GM19025 (cell line): Measurements from ENCODE around the gene C1QTNF5.

Experiments used
- ATAC-seq: cut with Tn5 transposase; IDR thresholded peaks from one replicate; pipeline ENCODE4 v1.9.1; 2021; ENCODE audit warnings: mild to moderate bottlenecking, low read depth, moderate library complexity; ENCODE audit not compliant: unreplicated experiment

C1QTNF5 gene

GRCh38 chr11:119339589-119340334, 921 bp downstream of the C1QTNF5 start:
- no peak for ATAC-seq

- ATAC-seq: no peak
These were observed 1.6 kb downstream of the C1QTNF5 start for GRCh38 chr11:119338965-119339588.

DNA sequence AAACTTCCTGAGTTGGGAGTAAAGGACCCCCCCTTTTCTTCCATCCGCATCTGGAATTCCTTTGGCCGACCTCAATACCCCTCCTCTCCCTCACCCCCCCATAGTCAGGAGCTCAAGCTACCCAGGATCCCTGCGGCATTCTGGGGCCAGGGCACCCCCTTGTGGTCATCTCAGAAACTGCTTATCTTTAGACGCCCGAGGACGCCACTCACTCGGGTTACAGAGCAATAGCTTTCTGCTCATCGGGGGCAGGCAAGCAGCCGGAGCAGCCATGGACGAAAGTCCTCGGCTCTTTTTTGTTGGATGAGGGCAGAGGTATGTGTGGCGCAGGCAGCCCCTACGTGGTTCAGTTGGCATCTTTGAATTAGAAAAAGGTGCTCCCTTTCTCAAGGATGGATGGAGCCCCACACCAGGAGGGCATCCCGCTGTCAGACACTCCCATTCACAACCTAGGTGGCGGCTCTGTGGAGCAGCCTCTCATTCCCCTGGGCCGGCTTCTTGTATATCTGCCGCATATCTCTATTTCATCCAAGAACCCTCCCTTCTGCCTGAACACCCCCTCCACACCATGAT, 2.3 kb downstream of the C1QTNF5 start:
- no peak for ATAC-seq

- no peak for ATAC-seq
These were observed 2.9 kb downstream of the C1QTNF5 start for GRCh38 chr11:119337581-119338317.

GRCh38 chr11:119336744-119337469, 3.8 kb downstream of the C1QTNF5 start:
- no peak for ATAC-seq

DNA sequence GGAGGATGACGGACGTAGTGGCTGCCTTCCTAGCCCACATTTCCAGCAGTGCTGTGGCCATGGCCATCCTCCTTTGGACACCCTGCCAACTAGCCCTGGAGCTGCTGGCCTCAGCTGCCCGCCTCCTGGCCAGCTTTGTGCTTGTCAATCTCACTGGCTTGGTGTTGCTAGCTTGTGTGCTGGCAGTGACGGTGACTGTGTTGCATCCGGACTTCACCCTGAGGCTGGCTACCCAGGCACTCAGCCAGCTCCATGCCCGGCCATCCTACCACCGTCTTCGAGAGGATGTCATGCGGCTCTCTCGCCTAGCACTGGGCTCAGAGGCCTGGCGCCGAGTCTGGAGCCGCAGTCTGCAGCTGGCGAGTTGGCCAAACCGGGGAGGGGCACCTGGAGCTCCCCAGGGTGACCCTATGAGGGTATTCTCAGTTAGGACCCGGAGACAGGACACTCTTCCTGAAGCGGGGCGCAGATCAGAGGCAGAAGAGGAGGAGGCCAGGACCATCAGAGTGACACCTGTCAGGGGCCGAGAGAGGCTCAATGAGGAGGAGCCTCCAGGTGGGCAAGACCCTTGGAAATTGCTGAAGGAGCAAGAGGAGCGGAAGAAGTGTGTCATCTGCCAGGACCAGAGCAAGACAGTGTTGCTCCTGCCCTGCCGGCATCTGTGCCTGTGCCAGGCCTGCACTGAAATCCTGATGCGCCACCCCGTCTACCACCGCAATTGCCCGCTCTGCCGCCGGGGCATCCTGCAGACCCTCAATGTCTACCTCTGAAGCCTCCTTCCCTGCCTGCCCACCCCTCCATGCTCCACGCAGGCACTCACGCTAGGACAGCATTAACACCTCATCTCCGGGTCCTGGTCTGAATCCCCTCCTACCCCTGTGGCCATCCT, 4.8 kb downstream of the C1QTNF5 start:
- ATAC-seq: no peak

- ATAC-seq: no peak
These were observed 5.5 kb downstream of the C1QTNF5 start for GRCh38 chr11:119335091-119335654.

- peak; percentile 94 for ATAC-seq
These were observed 6.3 kb downstream of the C1QTNF5 start, which contains the start of gene RNF26 for GRCh38 chr11:119334174-119334930. Gene RNF26 (plus strand): TSS chr11:119334527. CDS start chr11:119335123, 596 bp downstream.

- no peak for ATAC-seq
These were observed 8.4 kb downstream of the C1QTNF5 start for GRCh38 chr11:119332111-119332765.

GRCh38 chr11:119330237-119330636, 10.4 kb downstream of the C1QTNF5 start:
- no peak for ATAC-seq

DNA sequence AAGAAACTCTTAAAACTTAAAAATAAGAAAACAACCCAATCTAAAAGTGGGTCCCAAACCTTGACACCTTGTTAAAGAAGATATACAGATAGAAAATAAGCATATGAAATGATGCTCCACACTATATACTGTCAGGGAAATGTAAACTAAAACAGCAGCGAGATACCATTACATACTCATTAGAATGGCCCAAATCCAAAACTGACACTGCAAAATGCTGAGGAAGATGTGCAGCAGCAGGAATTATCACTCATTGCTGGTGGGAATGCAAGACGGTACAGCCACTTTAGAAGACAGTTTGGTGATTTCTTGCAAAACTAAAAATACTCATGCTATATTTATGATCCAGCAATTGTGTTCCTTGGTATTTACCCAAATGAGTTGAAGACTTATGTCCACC, 11.4 kb downstream of the C1QTNF5 start:
- no peak for ATAC-seq

DNA sequence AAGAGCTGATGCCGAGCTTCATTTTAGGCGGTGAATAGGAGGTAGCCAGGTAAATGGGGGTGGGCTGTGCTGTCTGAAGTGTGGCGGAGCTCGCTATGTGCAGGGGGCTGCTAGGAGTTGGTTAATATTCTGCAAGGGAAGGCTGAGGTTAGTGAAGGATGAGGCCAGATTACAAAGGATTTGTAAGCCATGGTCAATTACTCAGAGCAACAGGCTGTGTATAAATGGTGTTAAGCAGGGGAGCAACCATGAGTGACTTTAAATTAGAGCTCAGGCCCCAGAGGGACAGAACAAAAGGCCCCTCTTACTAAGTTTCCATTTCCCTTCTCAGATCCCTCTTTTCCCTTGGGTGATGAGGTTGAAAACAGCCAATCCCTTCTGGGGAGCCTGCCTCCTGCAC, 16.5 kb downstream of the C1QTNF5 start:
- ATAC-seq: no peak

GRCh38 chr11:119323532-119324033, 17.1 kb downstream of the C1QTNF5 start:
- no peak for ATAC-seq

DNA sequence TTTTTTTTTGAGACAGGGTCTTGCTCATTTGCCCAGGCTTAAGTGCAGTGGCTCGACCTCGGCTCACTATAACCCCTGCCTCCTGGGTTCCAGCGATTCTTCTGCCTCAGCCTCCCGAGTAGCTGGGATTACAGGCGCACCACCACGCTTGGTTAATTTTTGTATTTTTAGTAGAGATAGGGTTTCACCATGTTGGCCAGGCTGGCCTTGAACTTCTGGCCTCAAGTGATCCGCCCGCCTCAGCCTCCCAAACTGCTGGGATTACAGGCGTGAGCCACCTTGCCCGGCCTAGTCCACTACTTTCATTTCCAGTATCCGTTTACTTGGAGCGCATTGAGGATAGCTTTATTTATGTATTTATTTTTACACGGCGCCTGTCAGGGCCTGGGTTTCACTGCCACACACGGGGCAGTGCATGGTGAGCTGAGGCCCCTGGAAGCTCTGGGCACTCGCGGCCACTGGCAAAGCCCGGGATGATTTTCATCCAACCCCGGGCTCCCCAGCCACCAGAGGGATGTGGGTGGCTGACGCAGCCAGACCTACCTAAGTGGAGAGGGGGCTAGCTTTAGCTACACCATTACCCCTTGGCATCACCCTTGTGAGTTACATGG, 17.7 kb downstream of the C1QTNF5 start:
- ATAC-seq: no peak

- ATAC-seq: no peak
These were observed 18.3 kb downstream of the C1QTNF5 start for GRCh38 chr11:119322360-119322739.

DNA sequence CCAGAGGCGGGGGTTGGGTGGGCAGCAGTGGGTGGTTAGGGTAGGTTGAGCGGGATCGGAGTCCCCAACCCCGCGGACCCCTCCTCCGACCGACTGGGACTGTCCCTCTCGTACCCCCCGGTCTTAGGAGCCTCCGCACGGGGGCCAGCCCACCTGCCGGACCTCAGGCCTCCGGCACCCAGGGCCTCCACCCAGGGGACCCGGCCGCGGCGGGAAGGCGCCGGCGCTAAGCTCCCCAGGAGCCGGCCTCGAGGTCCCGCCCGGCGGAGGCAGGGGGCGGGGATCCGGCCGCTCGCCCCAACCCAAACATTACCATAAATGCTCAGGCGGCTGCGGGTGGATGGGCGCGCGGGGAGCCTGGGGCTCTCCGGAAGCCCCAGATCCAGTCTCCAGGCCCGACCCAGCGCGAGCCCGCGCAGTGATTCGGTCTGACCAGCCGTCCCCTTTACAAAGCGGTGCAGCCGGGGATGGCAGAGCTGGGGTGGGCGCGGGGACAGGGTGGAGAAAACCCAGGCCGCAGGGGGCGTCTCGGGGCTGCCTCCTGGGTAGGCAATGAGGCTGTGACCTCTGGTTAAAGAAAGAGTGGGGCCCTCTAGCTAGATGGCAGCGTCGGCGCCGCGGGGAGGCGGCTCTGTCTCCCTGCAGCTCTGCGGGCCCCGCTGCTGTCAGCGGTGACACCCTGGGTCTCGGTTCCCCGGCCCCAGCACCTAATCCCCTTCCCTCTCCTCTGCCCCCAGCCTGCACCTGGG, 19.7 kb downstream of the C1QTNF5 start:
- ATAC-seq: peak; percentile 33
